OCI-LY1 (cell line): ENCODE results near the gene MRPS31.

Source experiments
- EZH2 ChIP-seq: fragments of 200-600 bp; sonication (generic), shearing (Covaris generic); IDR thresholded peaks from 2 replicates; pipeline ENCODE4 v1.8.0; 2017; ENCODE audit warnings: borderline replicate concordance, mixed run types, mild to moderate bottlenecking, antibody characterized with exemption, low read length, moderate library complexity, mixed read lengths
- TF ChIP-seq, protein P1 (sequence below): fragments of 200-600 bp; sonication (generic), shearing (Covaris generic); IDR thresholded peaks from 2 replicates; pipeline ENCODE4 v1.5.1; 2017; ENCODE audit warnings: mild to moderate bottlenecking, antibody characterized with exemption, low read length, moderate library complexity, mixed read lengths

DNA sequence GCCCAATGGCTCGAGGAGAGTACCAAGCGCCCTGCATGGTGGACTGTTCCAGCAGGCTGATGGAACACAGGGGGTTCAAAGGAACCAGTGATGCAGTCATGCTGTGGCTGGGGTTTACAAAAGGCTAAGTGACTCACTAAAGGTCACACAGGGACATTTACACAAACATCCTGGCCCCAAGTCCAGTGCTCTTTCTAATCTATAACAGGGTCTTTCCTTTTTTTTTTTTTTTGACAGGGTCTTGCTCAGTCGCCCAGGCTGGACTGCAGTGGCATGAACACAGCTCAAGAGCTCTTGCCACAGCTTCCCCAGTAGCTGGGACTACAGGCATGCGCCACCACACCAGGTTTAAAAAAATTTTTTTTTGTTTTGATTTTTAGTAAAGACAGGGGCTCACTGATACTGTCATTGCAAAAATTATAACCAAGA lies 15.6 kb upstream of the MRPS31 start:
- TF ChIP-seq, protein P1, sequence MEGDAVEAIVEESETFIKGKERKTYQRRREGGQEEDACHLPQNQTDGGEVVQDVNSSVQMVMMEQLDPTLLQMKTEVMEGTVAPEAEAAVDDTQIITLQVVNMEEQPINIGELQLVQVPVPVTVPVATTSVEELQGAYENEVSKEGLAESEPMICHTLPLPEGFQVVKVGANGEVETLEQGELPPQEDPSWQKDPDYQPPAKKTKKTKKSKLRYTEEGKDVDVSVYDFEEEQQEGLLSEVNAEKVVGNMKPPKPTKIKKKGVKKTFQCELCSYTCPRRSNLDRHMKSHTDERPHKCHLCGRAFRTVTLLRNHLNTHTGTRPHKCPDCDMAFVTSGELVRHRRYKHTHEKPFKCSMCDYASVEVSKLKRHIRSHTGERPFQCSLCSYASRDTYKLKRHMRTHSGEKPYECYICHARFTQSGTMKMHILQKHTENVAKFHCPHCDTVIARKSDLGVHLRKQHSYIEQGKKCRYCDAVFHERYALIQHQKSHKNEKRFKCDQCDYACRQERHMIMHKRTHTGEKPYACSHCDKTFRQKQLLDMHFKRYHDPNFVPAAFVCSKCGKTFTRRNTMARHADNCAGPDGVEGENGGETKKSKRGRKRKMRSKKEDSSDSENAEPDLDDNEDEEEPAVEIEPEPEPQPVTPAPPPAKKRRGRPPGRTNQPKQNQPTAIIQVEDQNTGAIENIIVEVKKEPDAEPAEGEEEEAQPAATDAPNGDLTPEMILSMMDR = no peak
- TF ChIP-seq EZH2 = no peak
